Panc1 (cell line): Measurements from ENCODE around the gene HEMK1. TPM values are rescaled to one million over a fixed set of nuclear protein-coding genes. Genes with fewer than 3 reads are reported as not detected.

ENCODE experiments used
- ATAC-seq: fragments of 200-7000 bp; cut with Tn5 transposase; 2 replicates; pipeline ENCODE4 v1.9.1; 2020; ENCODE audit warnings: mild to moderate bottlenecking, moderate library complexity
- BruUV-seq: library from RNA; stranded (reverse); fragments of 400-500 nt; replicated peaks from 2 replicates; lab custom pipeline; 2021; lab: Mats Ljungman, UMichigan
- CTCF ChIA-PET: fragments of 300-600 bp; sonication (Branson Sonifier 250); formaldehyde crosslinking; loops from one replicate; lab custom pipeline; 2022; ENCODE audit warnings: antibody characterized with exemption; lab: Charles Lee
- POLR2A ChIA-PET: fragments of 300-600 bp; sonication (Branson Sonifier 250); formaldehyde crosslinking; loops from one replicate; lab custom pipeline; 2022; ENCODE audit warnings: antibody characterized with exemption; lab: Charles Lee
- DNase-seq: peaks from one replicate; pipeline ENCODE4 v3.0.0-alpha.2; 2010; ENCODE audit warnings: low read depth, low spot score
- H3K27ac ChIP-seq: 2 replicates; pipeline ENCODE4 v1.5.1; 2011; ENCODE audit warnings: mild to moderate bottlenecking, low read length, inconsistent platforms
- H3K27me3 ChIP-seq: fragments of 200-500 bp; sonication (Bioruptor generic); 2 replicates; pipeline ENCODE4 v1.6.0; 2014; ENCODE audit warnings: low read length, inconsistent platforms; ENCODE audit not compliant: control insufficient read depth, insufficient read depth
- H3K36me3 ChIP-seq: fragments of 200-500 bp; sonication (Bioruptor generic); 2 replicates; pipeline ENCODE4 v1.5.1; 2014; ENCODE audit warnings: inconsistent platforms, mild to moderate bottlenecking, low read length, moderate library complexity; ENCODE audit not compliant: control insufficient read depth, insufficient read depth
- H3K4me1 ChIP-seq: 2 replicates; pipeline ENCODE4 v1.5.1; 2011; ENCODE audit warnings: inconsistent platforms, mild to moderate bottlenecking, low read length, moderate library complexity; ENCODE audit not compliant: control insufficient read depth, insufficient read depth
- H3K4me3 ChIP-seq, 2 experiments: 2 replicates each; pipeline ENCODE4 v1.5.1; 2011 to 2012; ENCODE audit warnings: low read depth in 2 of 2, low read length in 2 of 2, mild to moderate bottlenecking in 2 of 2, inconsistent platforms in 1 of 2, moderate library complexity in 1 of 2
- H3K9me3 ChIP-seq: fragments of 200-500 bp; sonication (Bioruptor generic); 2 replicates; pipeline ENCODE4 v1.5.1; 2014; ENCODE audit warnings: low read depth, mild to moderate bottlenecking, inconsistent platforms, low read length, moderate library complexity; ENCODE audit not compliant: control insufficient read depth, insufficient read depth
- POLR2AphosphoS5 ChIP-seq: IDR thresholded peaks from 2 replicates; pipeline ENCODE4 v1.6.1; 2012; ENCODE audit warnings: mild to moderate bottlenecking, low read depth, low read length, moderate library complexity
- SIN3A ChIP-seq: IDR thresholded peaks from 2 replicates; pipeline ENCODE4 v1.6.1; 2012; ENCODE audit warnings: low read depth, mild to moderate bottlenecking, low read length, moderate library complexity, borderline replicate concordance; ENCODE audit not compliant: insufficient read depth
- TCF7L2 ChIP-seq: IDR thresholded peaks from 2 replicates; pipeline ENCODE4 v1.6.1; 2011; ENCODE audit warnings: mild to moderate bottlenecking, low read depth, low read length, inconsistent platforms
- in situ Hi-C: cut with HindIII; loops from 2 replicates; pipeline ENCODE4 v1.10.0; 2016; ENCODE audit warnings: low sequenced_read_pairs, low pct_unique_long_range_greater_than_20kb
- intact Hi-C: fragments of 100-400 bp; cut with micrococcal nuclease; formaldehyde crosslinking; loops from one replicate; pipeline ENCODE4 v1.10.0; 2022; ENCODE audit not compliant: unreplicated experiment
- total RNA-seq: library from RNA; stranded (reverse); gene quantifications from one replicate; pipeline ENCODE4 v1.2.1, GENCODE V29; 2021; ENCODE audit not compliant: unreplicated experiment
- TF ChIP-seq, protein P1 (sequence below): fragments of 450-650 bp; IDR thresholded peaks from 2 replicates; pipeline ENCODE4 v1.5.1; 2017; ENCODE audit warnings: mild to moderate bottlenecking
- TF ChIP-seq, protein P2 (sequence below), 2 experiments: IDR thresholded peaks; 2 replicates each; pipeline ENCODE4 v1.6.1; 2011 to 2012; ENCODE audit warnings: low read depth in 2 of 2, control low read depth in 1 of 2, low read length in 1 of 2, mild to moderate bottlenecking in 1 of 2, moderate library complexity in 1 of 2; ENCODE audit not compliant: insufficient read depth in 1 of 2

HEMK1 gene
- total RNA-seq, 1 experiment from 2014 or later, result 12.1 TPM

DNA sequence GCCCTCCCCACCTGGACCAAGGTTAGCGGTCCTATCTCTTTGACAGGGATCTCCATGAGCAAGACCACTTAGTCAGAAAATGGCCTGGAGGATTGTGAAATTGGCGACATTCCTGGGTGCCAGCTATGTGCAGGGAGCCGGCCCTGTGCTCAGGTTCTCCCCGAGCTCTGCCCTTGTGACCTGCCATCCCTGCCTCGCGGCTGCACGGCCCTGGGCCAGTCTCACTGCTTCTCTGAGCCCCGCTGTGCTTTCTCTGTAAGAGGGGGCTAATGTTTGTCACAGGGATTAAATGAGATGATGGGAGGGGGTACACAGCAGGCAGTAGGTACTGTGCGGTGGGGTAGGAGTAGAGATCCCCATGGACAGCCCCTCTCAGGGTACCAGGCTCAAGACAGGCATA lies 16.7 kb upstream of the HEMK1 start:
- intact Hi-C loops, result no loop called here
- Histone ChIP-seq H3K9me3 (no peaks in the 10 kb centered on the region), H3K27ac (no peak overlapping the region), H3K27me3 (no peaks in the 10 kb centered on the region), H3K36me3 (no peaks in the 10 kb centered on the region), H3K4me1 (no peaks in the 10 kb centered on the region), H3K4me3 (no peak overlapping the region)
- BruUV-seq, result no TSS peak
- ATAC-seq, result no peak
- DNase-seq, result no peak
- ChIA-PET POLR2A (no interaction called here), CTCF (no interaction called here)
- in situ Hi-C loops, result no loop called here
- TF ChIP-seq TCF7L2, result no peak
- TF ChIP-seq, protein P1, sequence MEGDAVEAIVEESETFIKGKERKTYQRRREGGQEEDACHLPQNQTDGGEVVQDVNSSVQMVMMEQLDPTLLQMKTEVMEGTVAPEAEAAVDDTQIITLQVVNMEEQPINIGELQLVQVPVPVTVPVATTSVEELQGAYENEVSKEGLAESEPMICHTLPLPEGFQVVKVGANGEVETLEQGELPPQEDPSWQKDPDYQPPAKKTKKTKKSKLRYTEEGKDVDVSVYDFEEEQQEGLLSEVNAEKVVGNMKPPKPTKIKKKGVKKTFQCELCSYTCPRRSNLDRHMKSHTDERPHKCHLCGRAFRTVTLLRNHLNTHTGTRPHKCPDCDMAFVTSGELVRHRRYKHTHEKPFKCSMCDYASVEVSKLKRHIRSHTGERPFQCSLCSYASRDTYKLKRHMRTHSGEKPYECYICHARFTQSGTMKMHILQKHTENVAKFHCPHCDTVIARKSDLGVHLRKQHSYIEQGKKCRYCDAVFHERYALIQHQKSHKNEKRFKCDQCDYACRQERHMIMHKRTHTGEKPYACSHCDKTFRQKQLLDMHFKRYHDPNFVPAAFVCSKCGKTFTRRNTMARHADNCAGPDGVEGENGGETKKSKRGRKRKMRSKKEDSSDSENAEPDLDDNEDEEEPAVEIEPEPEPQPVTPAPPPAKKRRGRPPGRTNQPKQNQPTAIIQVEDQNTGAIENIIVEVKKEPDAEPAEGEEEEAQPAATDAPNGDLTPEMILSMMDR, result no peak
- TF ChIP-seq, protein P2, sequence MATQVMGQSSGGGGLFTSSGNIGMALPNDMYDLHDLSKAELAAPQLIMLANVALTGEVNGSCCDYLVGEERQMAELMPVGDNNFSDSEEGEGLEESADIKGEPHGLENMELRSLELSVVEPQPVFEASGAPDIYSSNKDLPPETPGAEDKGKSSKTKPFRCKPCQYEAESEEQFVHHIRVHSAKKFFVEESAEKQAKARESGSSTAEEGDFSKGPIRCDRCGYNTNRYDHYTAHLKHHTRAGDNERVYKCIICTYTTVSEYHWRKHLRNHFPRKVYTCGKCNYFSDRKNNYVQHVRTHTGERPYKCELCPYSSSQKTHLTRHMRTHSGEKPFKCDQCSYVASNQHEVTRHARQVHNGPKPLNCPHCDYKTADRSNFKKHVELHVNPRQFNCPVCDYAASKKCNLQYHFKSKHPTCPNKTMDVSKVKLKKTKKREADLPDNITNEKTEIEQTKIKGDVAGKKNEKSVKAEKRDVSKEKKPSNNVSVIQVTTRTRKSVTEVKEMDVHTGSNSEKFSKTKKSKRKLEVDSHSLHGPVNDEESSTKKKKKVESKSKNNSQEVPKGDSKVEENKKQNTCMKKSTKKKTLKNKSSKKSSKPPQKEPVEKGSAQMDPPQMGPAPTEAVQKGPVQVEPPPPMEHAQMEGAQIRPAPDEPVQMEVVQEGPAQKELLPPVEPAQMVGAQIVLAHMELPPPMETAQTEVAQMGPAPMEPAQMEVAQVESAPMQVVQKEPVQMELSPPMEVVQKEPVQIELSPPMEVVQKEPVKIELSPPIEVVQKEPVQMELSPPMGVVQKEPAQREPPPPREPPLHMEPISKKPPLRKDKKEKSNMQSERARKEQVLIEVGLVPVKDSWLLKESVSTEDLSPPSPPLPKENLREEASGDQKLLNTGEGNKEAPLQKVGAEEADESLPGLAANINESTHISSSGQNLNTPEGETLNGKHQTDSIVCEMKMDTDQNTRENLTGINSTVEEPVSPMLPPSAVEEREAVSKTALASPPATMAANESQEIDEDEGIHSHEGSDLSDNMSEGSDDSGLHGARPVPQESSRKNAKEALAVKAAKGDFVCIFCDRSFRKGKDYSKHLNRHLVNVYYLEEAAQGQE (IDR thresholded peaks at IDR 0.05; ENCODE audit: insufficient read depth in 1 of 2, low read depth in 2 of 2, low read length in 1 of 2), result no peak

DNA sequence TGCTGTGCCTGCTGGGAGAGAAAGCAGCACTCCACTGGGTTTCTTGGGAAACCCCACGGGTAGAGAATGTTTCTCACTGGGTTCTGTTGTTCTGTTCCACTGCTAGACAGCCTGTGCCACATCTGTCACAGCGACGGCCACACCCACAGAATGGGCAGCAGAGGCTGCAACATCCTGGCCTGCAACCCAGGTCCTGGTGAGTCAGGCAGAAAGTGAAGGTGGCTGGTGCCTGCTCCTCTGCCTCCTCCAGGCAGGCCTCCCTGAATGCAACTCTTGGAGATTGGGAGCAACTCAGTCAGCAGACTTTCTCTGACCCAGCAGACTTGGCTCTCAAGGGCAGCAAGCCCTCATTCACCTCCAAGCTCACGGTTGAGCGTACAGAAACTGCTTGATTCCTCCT lies 14.8 kb upstream of the HEMK1 start:
- intact Hi-C loops (no loop called here), in situ Hi-C loops (no loop called here)
- BruUV-seq, result no TSS peak
- H3K4me3 ChIP-seq, result no peak overlapping the region
- ChIA-PET CTCF (no interaction called here), POLR2A (no interaction called here)
- H3K27me3 ChIP-seq, result no peaks in the 10 kb centered on the region
- DNase-seq (no peak), ATAC-seq (no peak)
- H3K9me3 ChIP-seq, result no peaks in the 10 kb centered on the region
- no peaks in the 10 kb centered on the region for H3K4me1 ChIP-seq
- H3K27ac ChIP-seq, result no peak overlapping the region
- no peaks in the 10 kb centered on the region for H3K36me3 ChIP-seq
- no peak for TF ChIP-seq TCF7L2
- TF ChIP-seq, protein P2 (IDR thresholded peaks at IDR 0.05; ENCODE audit: insufficient read depth in 1 of 2, low read depth in 2 of 2, low read length in 1 of 2), result no peak
- TF ChIP-seq, protein P1, result no peak
- TF ChIP-seq POLR2AphosphoS5, result no peak
- no peak for TF ChIP-seq SIN3A
